ENCODE results near the gene UBE3B. TPM values are rescaled to one million over a fixed set of nuclear protein-coding genes. Genes with fewer than 3 reads are reported as not detected.

The UBE3B gene
- total RNA-seq, 1 experiment from 2014 or later: 29.3 TPM

DNA sequence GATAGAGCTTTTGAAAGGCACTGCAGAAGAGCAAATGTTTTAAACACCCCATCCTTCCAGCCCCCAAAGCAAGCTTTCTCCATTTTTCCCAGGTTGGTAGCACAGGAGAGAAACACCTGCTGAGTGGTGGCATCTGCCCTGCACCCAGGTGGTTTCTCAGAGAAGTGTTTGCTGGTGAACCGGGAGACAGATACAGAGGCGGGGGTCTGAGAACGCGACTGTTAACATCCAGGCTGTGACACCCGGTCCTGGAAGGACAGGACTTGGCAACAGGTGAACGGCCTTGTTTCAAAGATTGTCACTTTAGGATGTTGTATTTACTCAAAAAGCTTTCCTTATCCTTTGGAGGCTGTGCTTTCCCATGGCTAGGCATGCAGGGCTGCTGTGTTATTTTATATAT is 77.3 kb downstream of the UBE3B start (continued):
- TF ChIP-seq, protein P1, sequence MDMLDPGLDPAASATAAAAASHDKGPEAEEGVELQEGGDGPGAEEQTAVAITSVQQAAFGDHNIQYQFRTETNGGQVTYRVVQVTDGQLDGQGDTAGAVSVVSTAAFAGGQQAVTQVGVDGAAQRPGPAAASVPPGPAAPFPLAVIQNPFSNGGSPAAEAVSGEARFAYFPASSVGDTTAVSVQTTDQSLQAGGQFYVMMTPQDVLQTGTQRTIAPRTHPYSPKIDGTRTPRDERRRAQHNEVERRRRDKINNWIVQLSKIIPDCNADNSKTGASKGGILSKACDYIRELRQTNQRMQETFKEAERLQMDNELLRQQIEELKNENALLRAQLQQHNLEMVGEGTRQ (CRISPR knock-in tag; IDR thresholded peaks at IDR 0.05): no peak
- TF ChIP-seq, protein P2, sequence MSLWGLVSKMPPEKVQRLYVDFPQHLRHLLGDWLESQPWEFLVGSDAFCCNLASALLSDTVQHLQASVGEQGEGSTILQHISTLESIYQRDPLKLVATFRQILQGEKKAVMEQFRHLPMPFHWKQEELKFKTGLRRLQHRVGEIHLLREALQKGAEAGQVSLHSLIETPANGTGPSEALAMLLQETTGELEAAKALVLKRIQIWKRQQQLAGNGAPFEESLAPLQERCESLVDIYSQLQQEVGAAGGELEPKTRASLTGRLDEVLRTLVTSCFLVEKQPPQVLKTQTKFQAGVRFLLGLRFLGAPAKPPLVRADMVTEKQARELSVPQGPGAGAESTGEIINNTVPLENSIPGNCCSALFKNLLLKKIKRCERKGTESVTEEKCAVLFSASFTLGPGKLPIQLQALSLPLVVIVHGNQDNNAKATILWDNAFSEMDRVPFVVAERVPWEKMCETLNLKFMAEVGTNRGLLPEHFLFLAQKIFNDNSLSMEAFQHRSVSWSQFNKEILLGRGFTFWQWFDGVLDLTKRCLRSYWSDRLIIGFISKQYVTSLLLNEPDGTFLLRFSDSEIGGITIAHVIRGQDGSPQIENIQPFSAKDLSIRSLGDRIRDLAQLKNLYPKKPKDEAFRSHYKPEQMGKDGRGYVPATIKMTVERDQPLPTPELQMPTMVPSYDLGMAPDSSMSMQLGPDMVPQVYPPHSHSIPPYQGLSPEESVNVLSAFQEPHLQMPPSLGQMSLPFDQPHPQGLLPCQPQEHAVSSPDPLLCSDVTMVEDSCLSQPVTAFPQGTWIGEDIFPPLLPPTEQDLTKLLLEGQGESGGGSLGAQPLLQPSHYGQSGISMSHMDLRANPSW (CRISPR knock-in tag; conservative IDR thresholded peaks at IDR 0.05; ENCODE audit: low read depth): no peak
- TF ChIP-seq ATF1 (CRISPR knock-in tag; IDR thresholded peaks at IDR 0.05): no peak

DNA sequence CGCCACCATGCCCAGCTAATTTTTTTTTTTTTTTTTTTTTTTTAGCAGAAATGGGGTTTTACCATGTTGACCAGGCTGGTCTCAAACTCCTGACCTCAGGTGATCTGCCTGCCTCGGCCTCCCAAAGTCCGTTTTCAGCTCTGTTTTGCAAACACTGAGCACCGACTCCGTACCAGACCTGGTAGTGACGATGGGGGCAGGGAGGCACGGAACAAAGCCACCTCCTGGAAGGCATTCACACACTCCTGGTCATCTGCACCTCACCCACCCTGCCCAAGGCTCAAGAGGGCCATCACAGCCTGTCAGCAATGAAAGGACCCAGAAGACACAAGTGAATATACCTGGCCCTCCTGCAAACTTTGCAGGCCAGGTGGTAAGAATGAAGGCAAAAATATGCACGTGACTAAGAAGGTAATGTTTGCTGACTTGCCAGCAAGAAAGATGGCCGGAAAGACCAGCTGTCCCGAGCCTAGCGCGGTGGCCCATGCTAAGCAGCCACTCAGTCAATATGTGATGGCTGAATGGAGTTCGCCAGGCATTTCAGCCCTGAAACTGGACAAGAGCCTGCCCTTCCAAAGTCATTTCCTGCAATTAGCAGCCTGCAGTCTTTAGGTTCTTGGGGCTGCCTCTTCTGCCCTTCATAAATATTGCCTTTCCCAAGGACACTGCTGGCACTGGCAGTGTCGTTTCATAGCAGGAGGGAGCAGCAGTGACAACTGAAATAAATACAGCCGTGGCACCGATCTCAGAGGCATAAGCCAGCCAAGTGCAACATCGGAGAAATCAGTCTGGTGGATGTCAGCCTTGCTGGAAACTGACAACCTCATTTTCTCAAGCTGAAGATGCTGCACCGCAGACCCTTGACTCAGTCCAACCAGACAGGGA is 78.2 kb downstream of the UBE3B start:
- ChIA-PET CTCF (interaction anchor here (0.5 to 2.3 kb wide), 4 partner anchors 128 to 963 kb away, joined by 3 to 8 read pairs (median 4); no protein-coding TSS in a partner anchor), POLR2A (interaction anchor here (0.6 kb wide), 1 partner anchor 16 kb away, joined by 5 read pairs; no protein-coding TSS in a partner anchor)
- H3K27ac Mint-ChIP-seq: peak overlapping the region; percentile 21; the same call in 1 of the 2 replicates

DNA sequence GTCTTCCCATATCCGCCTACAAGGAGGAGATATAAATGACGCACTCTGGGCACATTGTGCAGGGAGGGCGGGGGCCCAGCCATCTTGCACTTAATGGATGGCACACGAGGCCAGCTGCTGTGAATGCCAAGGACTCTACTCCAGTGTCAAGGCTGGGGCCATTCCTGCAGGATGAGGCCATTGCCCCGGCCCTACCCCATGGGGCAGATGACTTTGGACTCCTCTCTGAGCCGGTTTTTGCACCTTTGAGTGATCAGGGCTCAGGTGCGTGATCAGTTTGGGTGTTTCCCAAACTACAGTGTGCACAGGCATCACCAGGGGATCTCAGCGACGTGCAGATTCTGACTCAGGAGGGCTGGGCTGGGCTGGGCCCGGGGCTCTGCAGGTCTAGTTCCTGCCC is 79.8 kb downstream of the UBE3B start:
- no peak for DNase-seq (ENCODE audit: low spot score)
- Mint-ChIP-seq H3K36me3 (peaks cover 7% of the 10 kb centered on the region), H3K27me3 (ENCODE audit: low read depth) (no peaks in the 10 kb centered on the region), H3K4me3 (no peak overlapping the region), H3K27ac (no peak overlapping the region), H3K9me3 (peaks cover 4% of the 10 kb centered on the region; the same call in 1 of the 2 replicates), H3K4me1 (peaks cover 3% of the 10 kb centered on the region; the same call in 1 of the 2 replicates)
- ATAC-seq: no peak
- ChIA-PET POLR2A (no interaction called here), CTCF (no interaction called here)
- TF ChIP-seq IRF2 (CRISPR knock-in tag; IDR thresholded peaks at IDR 0.05; ENCODE audit: borderline replicate concordance, low read depth) (no peak), ZNF396 (CRISPR knock-in tag; IDR thresholded peaks at IDR 0.05; ENCODE audit: borderline replicate concordance) (no peak), CBFB (CRISPR knock-in tag; IDR thresholded peaks at IDR 0.05; ENCODE audit: low read depth) (no peak), MYBL2 (CRISPR knock-in tag; IDR thresholded peaks at IDR 0.05) (no peak)
- TF ChIP-seq, protein P3, sequence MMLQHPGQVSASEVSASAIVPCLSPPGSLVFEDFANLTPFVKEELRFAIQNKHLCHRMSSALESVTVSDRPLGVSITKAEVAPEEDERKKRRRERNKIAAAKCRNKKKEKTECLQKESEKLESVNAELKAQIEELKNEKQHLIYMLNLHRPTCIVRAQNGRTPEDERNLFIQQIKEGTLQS (CRISPR knock-in tag; conservative IDR thresholded peaks at IDR 0.05): no peak
- TF ChIP-seq, protein P4, sequence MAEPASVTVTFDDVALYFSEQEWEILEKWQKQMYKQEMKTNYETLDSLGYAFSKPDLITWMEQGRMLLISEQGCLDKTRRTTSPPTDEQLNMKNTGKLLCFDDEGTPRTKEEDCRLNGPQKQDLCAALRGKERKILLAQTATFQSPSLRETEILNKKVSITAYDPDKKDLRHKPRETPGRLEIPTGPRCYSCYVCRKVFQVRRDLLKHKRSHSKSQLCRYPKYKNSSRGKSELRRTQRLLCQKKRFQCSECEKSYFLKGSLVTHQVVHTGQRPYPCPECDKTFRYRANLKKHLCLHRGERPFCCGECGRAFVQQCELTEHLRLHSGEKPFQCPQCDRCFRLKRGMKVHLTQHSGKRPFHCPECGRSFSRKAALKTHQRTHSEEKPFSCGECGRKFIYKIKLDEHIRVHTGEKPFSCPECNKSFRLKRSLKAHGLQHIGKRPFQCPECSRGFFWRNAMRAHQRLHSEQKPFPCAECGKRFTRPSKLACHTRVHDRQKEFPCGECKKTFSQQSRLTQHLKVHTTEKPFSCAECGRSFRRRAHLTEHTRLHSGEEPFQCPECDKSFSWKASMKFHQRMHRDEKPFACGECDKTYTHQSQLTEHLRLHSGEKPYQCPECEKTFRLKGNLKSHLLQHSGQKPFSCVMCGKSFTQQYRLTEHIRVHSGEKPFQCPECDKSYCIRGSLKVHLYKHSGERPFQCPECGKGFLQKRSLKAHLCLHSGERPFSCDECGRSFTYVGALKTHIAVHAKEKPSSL (CRISPR knock-in tag; conservative IDR thresholded peaks at IDR 0.05): no peak
- TF ChIP-seq, protein P5, sequence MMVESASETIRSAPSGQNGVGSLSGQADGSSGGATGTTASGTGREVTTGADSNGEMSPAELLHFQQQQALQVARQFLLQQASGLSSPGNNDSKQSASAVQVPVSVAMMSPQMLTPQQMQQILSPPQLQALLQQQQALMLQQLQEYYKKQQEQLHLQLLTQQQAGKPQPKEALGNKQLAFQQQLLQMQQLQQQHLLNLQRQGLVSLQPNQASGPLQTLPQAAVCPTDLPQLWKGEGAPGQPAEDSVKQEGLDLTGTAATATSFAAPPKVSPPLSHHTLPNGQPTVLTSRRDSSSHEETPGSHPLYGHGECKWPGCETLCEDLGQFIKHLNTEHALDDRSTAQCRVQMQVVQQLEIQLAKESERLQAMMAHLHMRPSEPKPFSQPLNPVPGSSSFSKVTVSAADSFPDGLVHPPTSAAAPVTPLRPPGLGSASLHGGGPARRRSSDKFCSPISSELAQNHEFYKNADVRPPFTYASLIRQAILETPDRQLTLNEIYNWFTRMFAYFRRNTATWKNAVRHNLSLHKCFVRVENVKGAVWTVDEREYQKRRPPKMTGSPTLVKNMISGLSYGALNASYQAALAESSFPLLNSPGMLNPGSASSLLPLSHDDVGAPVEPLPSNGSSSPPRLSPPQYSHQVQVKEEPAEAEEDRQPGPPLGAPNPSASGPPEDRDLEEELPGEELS (CRISPR knock-in tag; IDR thresholded peaks at IDR 0.05): no peak

More for the DNA sequence above, 78.2 kb downstream of the UBE3B start:
- no peaks in the 10 kb centered on the region for H3K27me3 Mint-ChIP-seq (ENCODE audit: low read depth)
- H3K4me3 Mint-ChIP-seq: no peak overlapping the region
- H3K9me3 Mint-ChIP-seq: no peaks in the 10 kb centered on the region
- ATAC-seq (no peak), DNase-seq (ENCODE audit: low spot score) (no peak)
- H3K36me3 Mint-ChIP-seq: no peaks in the 10 kb centered on the region
- no peak for TF ChIP-seq ZNF317 (CRISPR knock-in tag; IDR thresholded peaks at IDR 0.05; ENCODE audit: borderline replicate concordance, low read depth)
- TF ChIP-seq, protein P5 (CRISPR knock-in tag; IDR thresholded peaks at IDR 0.05): no peak
- no peak for TF ChIP-seq ZBTB21 (CRISPR knock-in tag; IDR thresholded peaks at IDR 0.05; ENCODE audit: borderline replicate concordance)
- TF ChIP-seq, protein P6, sequence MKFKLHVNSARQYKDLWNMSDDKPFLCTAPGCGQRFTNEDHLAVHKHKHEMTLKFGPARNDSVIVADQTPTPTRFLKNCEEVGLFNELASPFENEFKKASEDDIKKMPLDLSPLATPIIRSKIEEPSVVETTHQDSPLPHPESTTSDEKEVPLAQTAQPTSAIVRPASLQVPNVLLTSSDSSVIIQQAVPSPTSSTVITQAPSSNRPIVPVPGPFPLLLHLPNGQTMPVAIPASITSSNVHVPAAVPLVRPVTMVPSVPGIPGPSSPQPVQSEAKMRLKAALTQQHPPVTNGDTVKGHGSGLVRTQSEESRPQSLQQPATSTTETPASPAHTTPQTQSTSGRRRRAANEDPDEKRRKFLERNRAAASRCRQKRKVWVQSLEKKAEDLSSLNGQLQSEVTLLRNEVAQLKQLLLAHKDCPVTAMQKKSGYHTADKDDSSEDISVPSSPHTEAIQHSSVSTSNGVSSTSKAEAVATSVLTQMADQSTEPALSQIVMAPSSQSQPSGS (CRISPR knock-in tag; IDR thresholded peaks at IDR 0.05; ENCODE audit: borderline replicate concordance, low read depth): no peak
- TF ChIP-seq, protein P7, sequence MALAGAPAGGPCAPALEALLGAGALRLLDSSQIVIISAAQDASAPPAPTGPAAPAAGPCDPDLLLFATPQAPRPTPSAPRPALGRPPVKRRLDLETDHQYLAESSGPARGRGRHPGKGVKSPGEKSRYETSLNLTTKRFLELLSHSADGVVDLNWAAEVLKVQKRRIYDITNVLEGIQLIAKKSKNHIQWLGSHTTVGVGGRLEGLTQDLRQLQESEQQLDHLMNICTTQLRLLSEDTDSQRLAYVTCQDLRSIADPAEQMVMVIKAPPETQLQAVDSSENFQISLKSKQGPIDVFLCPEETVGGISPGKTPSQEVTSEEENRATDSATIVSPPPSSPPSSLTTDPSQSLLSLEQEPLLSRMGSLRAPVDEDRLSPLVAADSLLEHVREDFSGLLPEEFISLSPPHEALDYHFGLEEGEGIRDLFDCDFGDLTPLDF (CRISPR knock-in tag; IDR thresholded peaks at IDR 0.05): no peak
- TF ChIP-seq ZNF671 (CRISPR knock-in tag; IDR thresholded peaks at IDR 0.05): no peak
- TF ChIP-seq, protein P8, sequence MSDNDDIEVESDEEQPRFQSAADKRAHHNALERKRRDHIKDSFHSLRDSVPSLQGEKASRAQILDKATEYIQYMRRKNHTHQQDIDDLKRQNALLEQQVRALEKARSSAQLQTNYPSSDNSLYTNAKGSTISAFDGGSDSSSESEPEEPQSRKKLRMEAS (CRISPR knock-in tag; IDR thresholded peaks at IDR 0.05): no peak
- peaks cover 3% of the 10 kb centered on the region; the same call in 1 of the 2 replicates for H3K4me1 Mint-ChIP-seq
